ENCODE results near the gene TMX4. TPM values are rescaled to one million over a fixed set of nuclear protein-coding genes. Genes with fewer than 3 reads are reported as not detected.

TMX4 gene
- total and polyA plus RNA-seq, 2 of the 4 experiments (the other 2 are of a cell fraction), result 5.4 to 13.6 TPM

- Histone ChIP-seq H3K4me1 (ENCODE audit: control insufficient read depth, insufficient read depth, low read length) (no peaks in the 10 kb centered on the region), H3K4ac (ENCODE audit: low read depth, low read length) (no peak overlapping the region), H2AFZ (replicated peaks; ENCODE audit: low read length, poor library complexity) (no peak overlapping the region), H3K23ac (ENCODE audit: low read depth, low read length) (no peak overlapping the region), H2AK5ac (ENCODE audit: low read depth, low read length) (no peak overlapping the region), H3K79me1 (ENCODE audit: low read depth in 1 of 2, low read length in 2 of 2) (no peaks in the 10 kb centered on the region), H3K9me3 (ENCODE audit: control insufficient read depth, insufficient read depth, low read length) (no peaks in the 10 kb centered on the region), H3K18ac (ENCODE audit: low read depth, low read length) (no peak overlapping the region), H2AK9ac (replicated peaks; ENCODE audit: low read depth, low read length, poor library complexity) (no peak overlapping the region), H2BK5ac (ENCODE audit: low read depth, low read length, poor library complexity, severe bottlenecking) (no peak overlapping the region), H4K91ac (ENCODE audit: insufficient read depth, low read depth, low read length) (no peak overlapping the region), H2BK120ac (ENCODE audit: low read depth, low read length) (no peak overlapping the region), H3K14ac (replicated peaks; ENCODE audit: low read depth, low read length) (no peak overlapping the region), H3K27me3 (ENCODE audit: control insufficient read depth, insufficient read depth, low read length) (peaks cover 9% of the 10 kb centered on the region), H3K9me1 (ENCODE audit: insufficient read depth, low read length) (no peaks in the 10 kb centered on the region), H3K4me3 (ENCODE audit: insufficient read depth, low read depth, low read length) (no peak overlapping the region), H3K56ac (ENCODE audit: extremely low read depth, insufficient read depth, low read length) (no peak overlapping the region), H3K36me3 (ENCODE audit: control insufficient read depth, insufficient read depth, low read length) (no peaks in the 10 kb centered on the region), H2BK20ac (ENCODE audit: low read depth, low read length) (no peak overlapping the region), H2BK15ac (ENCODE audit: low read depth, low read length) (no peak overlapping the region), H4K20me1 (ENCODE audit: insufficient read depth, low read length) (no peaks in the 10 kb centered on the region), H3K27ac (ENCODE audit: insufficient read depth, low read length) (no peak overlapping the region), H4K8ac (ENCODE audit: low read depth in 2 of 2, low read length in 2 of 2) (no peak overlapping the region), H4K5ac (ENCODE audit: low read depth, low read length) (no peak overlapping the region), H3K9ac (ENCODE audit: low read depth, low read length) (no peak overlapping the region), H3K4me2 (ENCODE audit: low read depth, low read length) (no peak overlapping the region)
- POLR2A ChIA-PET (ENCODE audit: unreplicated experiment), result no interaction called here
- ATAC-seq (ENCODE audit: low read depth) (no peak), DNase-seq (no peak)
- CTCF ChIA-PET, result interaction anchor here (6.3 kb wide), 1 partner anchor 789 kb away, joined by 73 read pairs; no protein-coding TSS in a partner anchor
- dilution Hi-C loops (cut with HindIII; ENCODE audit: low sequenced_read_pairs, unreplicated experiment) (no loop called here), in situ Hi-C loops (cut with MboI; ENCODE audit: low sequenced_read_pairs) (loop anchor here (5.0 kb wide), 1 partner anchor 789 kb away; no protein-coding TSS in a partner anchor), intact Hi-C loops (cut with micrococcal nuclease) (loop anchor here (10.0 kb wide), 2 partner anchors 461 to 601 kb away; no protein-coding TSS in a partner anchor)
- WGBS, 2 experiments (ENCODE audit: extremely low coverage in 2 of 2, insufficient read length in 1 of 2), result no CpG with 5 or more reads among the region's 1 CpG
- TF ChIP-seq FOS (IDR thresholded peaks at IDR 0.05; ENCODE audit: low read depth, low read length), result no peak
- TF ChIP-seq CTCF (conservative IDR thresholded peaks at IDR 0.05; ENCODE audit: low read depth, low read length), result no peak
- TF ChIP-seq RAD21 (IDR thresholded peaks at IDR 0.05; ENCODE audit: low read length), result no peak
- TF ChIP-seq CEBPB (IDR thresholded peaks at IDR 0.05; ENCODE audit: low read depth, low read length), result no peak
- no peak for TF ChIP-seq USF2 (IDR thresholded peaks at IDR 0.05; ENCODE audit: low read depth, low read length)
- BruUV-seq (replicated peaks), result no TSS peak
Measured at GRCh38 chr20:7933346-7933745, 86.2 kb downstream of the TMX4 start.

Measured in IMR-90 (cell line).